Type B pancreatic cell (in vitro differentiated cells): Measurements from ENCODE around the gene OOSP4A. TPM values are rescaled to one million over a fixed set of nuclear protein-coding genes. Genes with fewer than 3 reads are reported as not detected.

Experiments
- DNase-seq: peaks from one replicate; pipeline ENCODE4 v3.0.0; 2021; ENCODE audit warnings: mixed read lengths; ENCODE audit not compliant: unreplicated experiment; ENCODE audit errors: extremely low spot score
- H3K27ac Mint-ChIP-seq: 2 replicates; pipeline ENCODE4 v1.8.0; 2021; ENCODE audit warnings: mild to moderate bottlenecking, mixed read lengths
- H3K27me3 Mint-ChIP-seq: 2 replicates; pipeline ENCODE4 v1.8.0; 2021; ENCODE audit warnings: mixed read lengths
- H3K36me3 Mint-ChIP-seq: 2 replicates; pipeline ENCODE4 v1.8.0; 2021; ENCODE audit warnings: mixed read lengths
- H3K4me1 Mint-ChIP-seq: one replicate; pipeline ENCODE4 v1.8.0; 2021; ENCODE audit warnings: mixed read lengths; ENCODE audit not compliant: unreplicated experiment
- H3K4me3 Mint-ChIP-seq: 2 replicates; pipeline ENCODE4 v1.8.0; 2021; ENCODE audit warnings: mild to moderate bottlenecking, mixed read lengths
- H3K9me3 Mint-ChIP-seq: 2 replicates; pipeline ENCODE4 v1.8.0; 2021; ENCODE audit warnings: mixed read lengths
- total RNA-seq: library from RNA; stranded (reverse); gene quantifications from 2 replicates; pipeline ENCODE4 v1.2.1, GENCODE V29; 2021; ENCODE audit warnings: low replicate concordance
- TF ChIP-seq, protein P1 (sequence below): fragments of 200-600 bp; sonication (generic); conservative IDR thresholded peaks from 2 replicates; pipeline ENCODE4 v1.5.0; 2021; ENCODE audit warnings: antibody characterized with exemption, mild to moderate bottlenecking

OOSP4A gene
- total RNA-seq, 1 donor from 2014 or later, result not detected

DNA sequence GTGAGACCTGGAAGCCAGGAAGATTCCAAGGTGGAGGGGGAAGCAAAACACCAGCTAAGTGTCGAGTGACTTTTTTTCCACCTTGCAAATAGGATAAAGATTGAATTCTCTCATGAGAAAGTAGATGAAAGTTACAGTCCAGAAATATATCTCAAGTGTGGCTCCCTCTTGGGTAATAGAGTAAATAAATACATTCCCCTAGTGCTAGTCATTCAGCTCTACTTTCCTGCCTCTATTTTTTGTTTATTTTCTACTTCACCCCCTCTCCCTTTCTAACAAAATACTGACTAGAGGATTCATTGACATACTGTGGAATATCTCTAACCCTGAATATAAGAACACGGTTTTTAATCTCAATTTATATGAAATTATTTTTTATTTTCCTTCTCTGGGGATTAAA is 34.0 kb downstream of the OOSP4A start:
- no peaks in the 10 kb centered on the region for H3K4me1 Mint-ChIP-seq
- DNase-seq, result no peak
- no peaks in the 10 kb centered on the region for H3K9me3 Mint-ChIP-seq
- H3K27ac Mint-ChIP-seq, result no peak overlapping the region
- no peaks in the 10 kb centered on the region for H3K36me3 Mint-ChIP-seq
- TF ChIP-seq, protein P1, sequence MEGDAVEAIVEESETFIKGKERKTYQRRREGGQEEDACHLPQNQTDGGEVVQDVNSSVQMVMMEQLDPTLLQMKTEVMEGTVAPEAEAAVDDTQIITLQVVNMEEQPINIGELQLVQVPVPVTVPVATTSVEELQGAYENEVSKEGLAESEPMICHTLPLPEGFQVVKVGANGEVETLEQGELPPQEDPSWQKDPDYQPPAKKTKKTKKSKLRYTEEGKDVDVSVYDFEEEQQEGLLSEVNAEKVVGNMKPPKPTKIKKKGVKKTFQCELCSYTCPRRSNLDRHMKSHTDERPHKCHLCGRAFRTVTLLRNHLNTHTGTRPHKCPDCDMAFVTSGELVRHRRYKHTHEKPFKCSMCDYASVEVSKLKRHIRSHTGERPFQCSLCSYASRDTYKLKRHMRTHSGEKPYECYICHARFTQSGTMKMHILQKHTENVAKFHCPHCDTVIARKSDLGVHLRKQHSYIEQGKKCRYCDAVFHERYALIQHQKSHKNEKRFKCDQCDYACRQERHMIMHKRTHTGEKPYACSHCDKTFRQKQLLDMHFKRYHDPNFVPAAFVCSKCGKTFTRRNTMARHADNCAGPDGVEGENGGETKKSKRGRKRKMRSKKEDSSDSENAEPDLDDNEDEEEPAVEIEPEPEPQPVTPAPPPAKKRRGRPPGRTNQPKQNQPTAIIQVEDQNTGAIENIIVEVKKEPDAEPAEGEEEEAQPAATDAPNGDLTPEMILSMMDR, result no peak
- no peak overlapping the region for H3K4me3 Mint-ChIP-seq
- H3K27me3 Mint-ChIP-seq, result no peaks in the 10 kb centered on the region

DNA sequence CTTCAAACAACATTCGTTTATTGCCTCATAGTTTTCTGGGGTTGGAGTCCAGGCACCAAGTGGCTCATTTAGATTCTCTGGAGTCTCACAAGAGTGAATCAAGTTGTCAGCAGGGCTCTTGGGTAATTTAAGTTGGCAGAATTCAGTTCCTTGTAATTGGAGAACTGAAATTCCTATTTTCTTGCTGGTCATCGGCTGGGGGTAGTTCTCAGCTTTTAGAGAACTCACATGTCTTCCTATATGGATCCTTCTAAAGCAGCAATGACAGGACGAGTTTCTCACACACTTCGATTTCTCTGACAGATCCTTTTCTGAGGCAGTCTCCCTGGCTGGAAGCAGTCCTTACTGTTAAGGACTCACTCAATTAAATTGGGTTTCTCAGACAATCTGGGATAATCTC is 35.9 kb downstream of the OOSP4A start:
- DNase-seq, result no peak
- H3K4me3 Mint-ChIP-seq, result no peak overlapping the region
- H3K27me3 Mint-ChIP-seq, result no peaks in the 10 kb centered on the region
- H3K36me3 Mint-ChIP-seq, result no peaks in the 10 kb centered on the region
- H3K27ac Mint-ChIP-seq, result no peak overlapping the region
- TF ChIP-seq, protein P1, result no peak
- no peaks in the 10 kb centered on the region for H3K9me3 Mint-ChIP-seq
- H3K4me1 Mint-ChIP-seq, result no peaks in the 10 kb centered on the region

DNA sequence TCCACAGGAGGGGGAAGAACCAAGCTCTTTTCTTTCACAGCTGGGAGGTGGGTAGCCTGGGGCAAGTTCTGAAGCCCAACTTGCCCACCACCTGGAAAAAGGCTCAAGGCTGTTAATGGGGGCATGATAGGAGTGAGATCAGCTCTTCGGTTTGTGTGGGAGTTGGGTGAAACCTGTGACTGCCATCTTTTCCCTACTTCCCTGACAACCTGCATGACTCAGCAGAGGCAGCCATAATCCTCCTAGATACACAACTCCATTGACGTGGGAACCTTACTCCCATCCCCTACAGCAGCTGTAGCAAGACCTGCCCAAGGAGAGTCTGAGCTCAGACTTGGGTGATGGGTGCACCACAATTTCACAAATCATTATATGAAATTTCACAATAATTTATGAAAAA is 39.9 kb downstream of the OOSP4A start:
- no peak for DNase-seq
- Mint-ChIP-seq H3K4me1 (no peaks in the 10 kb centered on the region), H3K27me3 (no peaks in the 10 kb centered on the region), H3K36me3 (no peaks in the 10 kb centered on the region), H3K4me3 (no peak overlapping the region), H3K9me3 (no peaks in the 10 kb centered on the region), H3K27ac (no peak overlapping the region)
- TF ChIP-seq, protein P1, result no peak

DNA sequence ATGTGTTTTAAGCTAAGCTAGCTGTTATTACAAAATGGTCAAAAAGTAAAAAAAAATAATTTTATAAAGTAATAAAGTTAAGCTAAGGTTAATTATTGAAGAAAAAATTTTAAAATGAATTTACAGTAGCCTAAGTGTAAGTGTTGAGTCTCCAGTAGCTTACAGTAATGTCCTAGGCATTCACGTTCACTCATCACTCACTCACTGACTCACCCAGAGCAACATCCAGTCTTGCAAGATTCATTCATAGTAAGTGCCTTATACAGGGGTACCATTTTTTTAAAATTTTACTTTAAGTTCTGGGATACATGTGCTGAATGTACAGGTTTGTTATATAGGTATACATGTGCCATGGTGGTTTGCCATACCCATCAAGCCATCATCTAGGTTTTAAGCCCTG is 41.5 kb downstream of the OOSP4A start:
- no peaks in the 10 kb centered on the region for H3K9me3 Mint-ChIP-seq
- no peaks in the 10 kb centered on the region for H3K27me3 Mint-ChIP-seq
- H3K4me3 Mint-ChIP-seq, result no peak overlapping the region
- H3K36me3 Mint-ChIP-seq, result no peaks in the 10 kb centered on the region
- no peak overlapping the region for H3K27ac Mint-ChIP-seq
- TF ChIP-seq, protein P1, result no peak
- H3K4me1 Mint-ChIP-seq, result no peaks in the 10 kb centered on the region
- no peak for DNase-seq

DNA sequence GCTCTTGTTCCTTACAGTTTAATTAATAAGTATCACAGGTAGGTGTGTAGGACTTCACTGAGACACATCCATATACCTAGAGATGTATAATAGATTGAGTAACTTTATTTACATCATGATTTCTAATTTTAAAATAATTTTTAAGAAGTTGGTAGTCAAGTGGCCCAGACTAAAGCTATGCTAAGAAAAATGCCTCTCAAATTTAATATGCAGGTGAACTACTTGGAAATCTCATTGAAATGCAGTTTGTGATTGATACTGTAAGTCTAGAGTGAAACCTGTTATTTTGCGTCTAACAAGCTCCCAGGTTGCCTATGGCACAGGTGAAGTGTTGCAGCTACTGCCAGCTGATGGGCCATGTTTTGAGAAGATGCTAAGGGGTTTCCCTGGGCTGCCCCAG is 53.0 kb downstream of the OOSP4A start, which contains the start of gene OOSP4B:
Gene OOSP4B, plus strand, starts transcription at position 301 of the 400 bp plus-strand sequence.
- no peaks in the 10 kb centered on the region for H3K4me1 Mint-ChIP-seq
- no peaks in the 10 kb centered on the region for H3K27me3 Mint-ChIP-seq
- no peak within 1 kb of the TSS for H3K4me3 Mint-ChIP-seq
- DNase-seq, result no peak
- H3K9me3 Mint-ChIP-seq, result no peaks in the 10 kb centered on the region
- no peaks in the 10 kb centered on the region for H3K36me3 Mint-ChIP-seq
- no peak within 1 kb of the TSS for H3K27ac Mint-ChIP-seq
- TF ChIP-seq, protein P1, result no peak

- TF ChIP-seq, protein P1, result no peak
- Mint-ChIP-seq H3K4me1 (no peaks in the 10 kb centered on the region), H3K27me3 (no peaks in the 10 kb centered on the region), H3K9me3 (no peaks in the 10 kb centered on the region), H3K27ac (no peak overlapping the region), H3K4me3 (no peak overlapping the region), H3K36me3 (no peaks in the 10 kb centered on the region)
- no peak for DNase-seq
Observed at GRCh38 chr11:60018058-60018457, 54.2 kb downstream of the OOSP4A start.
